Airway epithelial cell (primary cell): ENCODE measurements around the gene SETDB1. TPM values are rescaled to one million over a fixed set of nuclear protein-coding genes. Genes with fewer than 3 reads are reported as not detected.

Source experiments
- total RNA-seq: library from RNA; depleted of rRNA; stranded (reverse); fragments of >200 nt; gene quantifications from 2 replicates; pipeline ENCODE4 v1.2.3, GENCODE V29; 2015

SETDB1 gene
- total RNA-seq = 19.0 and 23.6 TPM in 2 replicates

DNA sequence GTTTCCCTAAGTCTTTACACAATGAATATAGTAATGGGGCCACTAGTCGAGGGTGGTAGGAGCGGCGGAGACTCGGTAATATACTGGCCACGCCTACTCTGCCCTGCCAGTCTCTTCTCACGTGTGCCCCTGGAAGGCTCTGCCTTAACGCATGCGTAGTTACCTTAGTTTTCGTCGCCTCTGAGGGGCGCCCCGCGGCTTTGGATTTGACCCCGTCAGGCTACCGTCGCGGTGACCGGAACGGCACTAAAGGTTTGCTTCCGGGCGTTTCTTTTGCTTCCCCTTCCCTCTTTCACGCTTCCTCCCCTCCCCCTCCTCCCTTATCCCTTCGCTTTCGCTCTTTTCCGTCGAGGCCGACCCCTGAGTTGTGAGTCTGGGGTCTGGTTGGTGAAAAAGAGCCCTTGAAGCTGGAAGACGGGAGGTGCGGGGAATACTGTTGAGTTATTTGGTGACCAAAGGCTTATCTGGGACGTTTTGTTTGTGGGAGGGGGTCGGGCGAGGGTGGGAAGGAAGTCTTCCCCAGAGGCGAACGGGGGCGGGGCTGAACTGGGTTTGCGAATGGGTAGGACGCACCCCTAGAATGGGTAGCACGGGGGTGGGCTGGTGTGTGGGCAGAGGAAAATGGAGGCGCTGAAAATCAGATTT is at the start of gene SETDB1:
Gene SETDB1 (plus strand): TSS at position 267 of the 645 bp plus-strand sequence. CDS start 1,352 bp downstream, outside the sequence.

DNA sequence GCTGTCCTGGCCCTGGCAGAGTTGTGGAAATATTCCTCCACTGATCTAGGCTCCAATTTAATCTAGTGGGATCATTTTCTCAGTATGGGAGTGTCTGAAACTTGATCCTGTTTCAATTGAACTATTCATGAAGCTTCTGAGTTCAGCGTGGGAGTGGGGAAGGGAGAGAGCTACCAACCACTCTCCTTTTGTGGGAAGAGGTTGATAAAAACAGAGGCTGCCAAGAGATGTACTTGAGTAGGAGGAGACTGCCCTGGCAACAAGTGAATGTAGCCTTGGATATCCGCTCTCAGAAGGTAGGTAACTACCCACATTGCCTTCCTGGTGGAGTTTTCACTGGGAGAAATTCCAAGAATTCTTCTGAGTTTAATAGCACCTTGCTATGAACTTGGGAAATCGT is 39.1 kb upstream of the SETDB1 start, which contains the start of gene CTXND2:
Gene CTXND2 (plus strand): TSS at position 119 of the 400 bp plus-strand sequence. CDS start 25,179 bp downstream, outside the sequence.

DNA sequence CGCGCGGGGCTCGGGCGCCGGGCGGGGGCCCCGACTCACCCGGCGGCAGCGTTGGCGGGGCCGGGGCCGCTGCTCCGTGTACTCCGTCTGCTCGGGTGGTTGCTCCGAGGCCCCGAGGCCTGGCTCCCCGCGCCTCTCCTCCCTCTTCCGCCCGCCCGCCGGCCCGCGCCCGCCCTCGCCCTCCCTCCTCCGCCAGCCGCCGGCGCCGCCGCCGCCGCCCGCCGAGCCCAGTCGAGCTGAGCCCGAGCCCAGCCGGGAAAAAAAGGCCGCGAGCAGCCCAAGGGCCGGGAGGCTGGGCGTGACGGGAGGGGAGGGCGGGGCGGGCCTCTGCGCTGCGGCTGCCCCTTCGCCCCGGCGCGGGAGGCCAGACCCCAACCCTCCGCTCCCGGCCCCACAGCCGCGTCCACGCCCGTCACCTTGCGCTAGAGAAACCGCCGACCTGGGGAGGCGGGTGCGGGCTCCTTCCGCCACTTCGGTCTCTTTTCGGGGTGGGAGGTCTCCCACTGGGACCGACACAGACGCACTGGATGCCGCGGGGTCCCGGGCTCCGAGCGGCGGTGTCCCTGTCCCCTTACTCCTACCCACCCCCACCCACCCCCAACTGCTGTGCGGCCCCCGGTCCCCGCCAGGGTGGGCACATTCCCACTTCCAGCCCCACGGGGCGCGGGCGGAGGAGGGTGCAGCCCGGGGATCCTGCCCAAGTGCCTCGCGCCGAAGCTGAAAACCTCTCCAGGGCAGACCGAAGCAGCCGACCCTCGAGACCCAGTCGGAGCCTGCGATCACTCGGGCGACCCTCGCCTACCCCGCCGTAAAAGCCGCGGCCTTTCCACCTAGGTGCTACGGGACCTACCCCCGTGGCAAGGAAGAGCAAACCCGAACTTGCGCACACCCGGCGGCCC is 48.7 kb downstream of the SETDB1 start, which contains the start of gene CERS2:
Gene CERS2 (minus strand): TSS at position 256 of the 899 bp plus-strand sequence. CDS start 5,745 bp downstream, outside the sequence.

DNA sequence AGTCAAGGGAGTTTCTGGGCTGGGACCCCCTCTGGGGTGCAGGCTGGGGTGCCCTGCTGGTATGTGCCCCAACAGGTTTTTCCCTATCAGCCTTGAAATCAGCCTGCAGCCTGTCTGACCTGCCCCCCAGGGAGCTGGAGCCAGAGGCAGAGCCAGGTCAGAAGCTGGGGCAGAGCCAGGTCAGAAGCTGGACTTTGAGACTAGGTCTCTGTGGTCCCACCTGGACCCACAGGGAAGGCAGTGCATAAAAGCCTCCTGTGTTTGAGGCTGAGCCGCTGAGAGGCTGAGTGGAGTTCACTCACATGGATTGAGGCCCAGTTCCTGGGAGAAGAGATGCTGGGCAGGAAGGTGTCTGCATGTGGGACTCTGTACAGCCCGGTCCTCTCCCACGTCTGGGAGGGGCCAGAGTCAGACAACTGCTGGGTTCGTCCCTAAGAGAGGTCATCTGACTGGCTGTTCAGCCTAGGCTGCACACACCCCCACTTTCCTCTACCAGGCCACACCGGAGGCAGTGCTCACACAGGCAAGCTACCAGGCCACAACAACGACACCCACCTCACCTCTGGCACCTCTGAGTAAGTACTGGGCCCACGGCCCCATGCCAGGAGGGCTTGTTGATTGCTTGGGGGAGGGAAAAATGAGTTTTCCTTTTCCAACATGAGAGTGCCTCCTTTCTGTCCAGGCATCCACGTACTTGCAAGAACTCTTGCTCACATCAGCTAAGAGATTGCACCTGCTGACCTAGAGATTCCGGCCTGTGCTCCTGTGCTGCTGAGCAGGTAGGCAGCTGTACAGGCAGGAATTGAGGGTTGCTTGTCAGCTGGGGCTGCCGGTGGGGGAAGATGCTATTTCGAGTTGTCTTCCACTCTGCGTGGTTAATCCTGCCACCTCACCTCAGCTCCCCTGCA is 55.9 kb downstream of the SETDB1 start, which contains the start of gene ANXA9:
Gene ANXA9 (plus strand): TSS at position 488 of the 908 bp plus-strand sequence. CDS start 814 bp downstream, outside the sequence.

DNA sequence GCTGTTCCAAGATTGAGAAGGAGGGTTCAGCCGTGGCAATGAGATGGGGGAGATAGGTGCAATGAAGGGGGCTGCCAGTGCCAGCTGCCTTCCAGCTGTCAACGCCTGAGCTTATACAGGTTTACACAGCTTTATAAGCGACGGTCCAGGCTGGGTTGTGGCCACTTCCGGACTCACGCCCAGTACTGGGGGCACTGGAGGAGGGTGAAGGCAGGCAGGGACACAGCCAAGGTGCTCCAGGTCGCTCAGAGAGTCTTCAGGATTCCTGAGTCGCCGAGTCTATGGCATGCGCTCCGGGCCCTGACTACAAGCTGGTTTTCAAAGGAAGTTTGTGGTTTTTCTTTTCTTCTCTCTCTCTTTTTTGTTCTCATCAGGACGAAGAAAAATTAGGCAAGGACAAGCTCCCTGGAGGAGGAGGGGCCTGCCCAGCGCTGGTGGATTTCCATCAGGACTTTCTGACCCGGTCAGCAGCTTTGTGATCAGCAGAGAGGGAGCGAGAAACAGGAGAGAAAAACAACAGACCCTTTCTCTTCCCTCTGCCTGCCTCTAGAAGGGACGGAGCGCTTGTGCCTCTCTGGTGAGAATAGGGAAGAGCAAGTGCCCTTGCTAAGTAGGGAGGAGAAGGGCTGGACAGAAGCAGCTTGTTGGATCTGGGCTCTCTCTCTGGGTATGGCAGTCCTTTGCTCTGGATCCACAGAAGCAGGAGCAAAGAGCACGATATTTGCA is 80.3 kb downstream of the SETDB1 start, which contains the start of gene MINDY1:
Gene MINDY1 (minus strand): TSS at position 576 of the 726 bp plus-strand sequence. CDS start 4,285 bp downstream, outside the sequence.

DNA sequence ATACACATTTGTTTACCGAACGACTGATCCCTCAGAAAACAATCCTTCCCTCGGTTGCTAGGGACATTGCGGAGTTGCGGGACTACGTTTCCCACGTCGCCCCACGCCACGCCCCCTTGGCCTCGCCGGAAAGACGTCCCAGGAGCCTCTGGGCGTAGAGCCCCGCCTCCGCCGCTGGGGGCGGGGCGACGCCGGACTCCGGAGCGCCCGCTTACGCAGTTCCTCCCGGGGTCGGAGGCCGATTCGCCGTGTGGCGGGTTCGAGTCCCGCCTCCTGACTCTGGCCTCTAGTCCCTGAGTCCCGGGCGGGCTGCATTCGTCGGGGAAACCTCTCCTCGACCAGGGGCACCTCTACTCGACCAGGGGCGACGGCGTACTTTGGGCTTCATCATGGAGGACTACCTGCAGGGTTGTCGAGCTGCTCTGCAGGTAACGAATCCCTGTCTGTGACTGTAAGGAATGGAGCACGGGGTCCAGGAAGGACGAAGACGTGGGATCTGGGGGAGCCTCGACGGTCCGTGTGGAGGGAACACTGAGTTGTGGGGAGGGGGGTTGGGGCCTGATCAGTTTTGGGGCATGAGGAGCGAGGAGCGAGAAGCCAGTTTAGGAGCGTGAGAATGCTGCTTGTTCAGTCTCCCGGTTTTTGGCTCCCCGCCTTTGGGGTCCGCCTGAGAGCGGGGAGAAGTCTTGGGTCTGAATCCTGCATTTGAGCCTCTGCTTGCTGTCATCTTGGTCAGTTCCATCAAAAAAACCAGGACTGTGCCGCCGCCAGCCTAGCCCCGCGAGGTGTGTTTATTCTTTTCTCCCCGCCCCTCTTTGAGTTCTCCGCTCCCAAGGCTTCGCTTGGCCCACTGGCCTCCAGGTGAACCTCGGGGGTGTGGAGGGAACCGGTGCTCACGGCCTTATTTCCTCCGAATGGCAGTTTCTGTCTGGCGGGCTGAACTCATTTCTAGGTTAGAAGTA is 82.4 kb downstream of the SETDB1 start, which contains the start of gene PRUNE1:
Gene PRUNE1 (plus strand): TSS at position 206 of the 962 bp plus-strand sequence. CDS start 184 bp downstream, at position 390.

Other genes starting within 250 kb of the SETDB1 start
- 16.4 and 22.5 TPM in 2 replicates for gene GOLPH3L, start 229.2 kb upstream of the SETDB1 start, total RNA-seq
- not detected in 2 replicates for gene HORMAD1, start 205.5 kb upstream of the SETDB1 start, total RNA-seq
- gene CTSS, start 160.6 kb upstream of the SETDB1 start, total RNA-seq = 3.4 and 6.2 TPM in 2 replicates
- gene CTSK, start 118.1 kb upstream of the SETDB1 start, total RNA-seq = 0.79 and 1.9 TPM in 2 replicates
- gene ARNT, start 49.8 kb upstream of the SETDB1 start, total RNA-seq = 12.9 and 19.6 TPM in 2 replicates
- not detected in 2 replicates for gene CTXND2, start 39.2 kb upstream of the SETDB1 start, total RNA-seq
- 53.4 and 84.1 TPM in 2 replicates for gene CERS2, start 48.5 kb downstream of the SETDB1 start, total RNA-seq
- 1.1 and 1.4 TPM in 2 replicates for gene ANXA9, start 55.9 kb downstream of the SETDB1 start, total RNA-seq
- gene MINDY1, start 80.5 kb downstream of the SETDB1 start, total RNA-seq = 10.5 and 18.4 TPM in 2 replicates
- 10.8 and 17.1 TPM in 2 replicates for gene PRUNE1, start 82.1 kb downstream of the SETDB1 start, total RNA-seq
- 27.9 and 30.5 TPM in 2 replicates for gene BNIPL, start 110.2 kb downstream of the SETDB1 start, total RNA-seq
- gene C1orf56, start 121.4 kb downstream of the SETDB1 start, total RNA-seq = 0.84 and 1.1 TPM in 2 replicates
- 105 and 116 TPM in 2 replicates for gene CDC42SE1, start 133.3 kb downstream of the SETDB1 start, total RNA-seq
- 17.5 and 20.9 TPM in 2 replicates for gene MLLT11, start 134.0 kb downstream of the SETDB1 start, total RNA-seq
- 4.3 and 6.0 TPM in 2 replicates for gene GABPB2, start 144.4 kb downstream of the SETDB1 start, total RNA-seq
- 0.46 and 1.2 TPM in 2 replicates for gene SEMA6C, start 220.3 kb downstream of the SETDB1 start, total RNA-seq
- not detected in 2 replicates for gene TNFAIP8L2, start 230.3 kb downstream of the SETDB1 start, total RNA-seq
- gene LYSMD1, start 239.5 kb downstream of the SETDB1 start, total RNA-seq = 7.2 and 9.7 TPM in 2 replicates
- 24.1 and 26.5 TPM in 2 replicates for gene SCNM1, start 239.8 kb downstream of the SETDB1 start, total RNA-seq
- gene TMOD4, start 249.6 kb downstream of the SETDB1 start, total RNA-seq = not detected in 2 replicates